A673 (cell line): Measurements from ENCODE around the gene MYO1D.

Source experiments
- CTCF ChIP-seq: fragments of 300-800, 200-600 bp; sonication (generic); conservative IDR thresholded peaks from 2 replicates; pipeline ENCODE4 v1.5.1; 2017; ENCODE audit warnings: low read depth, mild to moderate bottlenecking, antibody characterized with exemption, low read length, moderate library complexity, mixed read lengths
- EZH2 ChIP-seq: fragments of 200-600 bp; sonication (generic); IDR thresholded peaks from 2 replicates; pipeline ENCODE4 v1.6.1; 2017; ENCODE audit warnings: borderline replicate concordance, low read depth, mild to moderate bottlenecking, mixed read lengths, antibody characterized with exemption, low read length; ENCODE audit not compliant: poor library complexity, severe bottlenecking

GRCh38 chr17:32513579-32513978 is 363.3 kb downstream of the MYO1D start:
- TF ChIP-seq EZH2 (no peak), CTCF (no peak)
